Left renal pelvis (tissue), 4 donors: ENCODE data around the gene FBXW11. TPM values are rescaled to one million over a fixed set of nuclear protein-coding genes. Genes with fewer than 3 reads are reported as not detected.
"Not testable (repeated sequence)": the region's sequence is repeated elsewhere in the genome, so short reads cannot be mapped to it uniquely, and the experiment has no call there.

Experiments used
- DNase-seq, 4 donors: peaks; one replicate each; pipeline ENCODE4 v3.0.0-alpha.2; 2013; ENCODE audit warnings: low read depth in 4 of 4, low spot score in 3 of 4
- polyA plus RNA-seq, 4 donors: library from polyadenylated mRNA; unstranded; fragments of 120-200 nt; gene quantifications; one replicate each; pipeline ENCODE4 v1.2.1, GENCODE V29; 2013; ENCODE audit not compliant: insufficient read length in 4 of 4

Gene FBXW11
- polyA plus RNA-seq, 4 donors: 51.8 to 62.2 (median 55.3) TPM

DNA sequence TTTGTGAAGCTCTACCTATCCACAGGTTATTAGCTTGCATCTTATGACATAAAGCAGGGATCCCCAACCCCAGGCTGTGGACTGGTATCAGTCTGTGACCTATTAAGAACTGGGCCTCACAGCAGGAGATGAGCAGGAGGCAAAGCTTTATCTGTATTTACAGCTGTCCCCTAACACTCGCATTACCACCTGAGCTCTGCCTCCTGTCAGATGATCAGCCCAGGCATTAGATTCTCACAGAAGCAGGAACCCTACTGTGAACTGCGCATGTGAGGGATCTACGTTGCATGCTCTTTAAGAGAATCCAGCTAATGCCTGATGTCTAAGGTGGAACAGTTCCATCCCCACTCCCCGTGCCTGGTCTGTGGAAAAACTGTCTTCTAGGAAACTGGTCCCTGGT lies 19.7 kb downstream of the FBXW11 start:
- DNase-seq: no peak

GRCh38 chr5:171984748-171985419 lies 21.6 kb downstream of the FBXW11 start:
- no peak for DNase-seq

GRCh38 chr5:171981847-171982246 lies 24.6 kb downstream of the FBXW11 start:
- no peak for DNase-seq

DNA sequence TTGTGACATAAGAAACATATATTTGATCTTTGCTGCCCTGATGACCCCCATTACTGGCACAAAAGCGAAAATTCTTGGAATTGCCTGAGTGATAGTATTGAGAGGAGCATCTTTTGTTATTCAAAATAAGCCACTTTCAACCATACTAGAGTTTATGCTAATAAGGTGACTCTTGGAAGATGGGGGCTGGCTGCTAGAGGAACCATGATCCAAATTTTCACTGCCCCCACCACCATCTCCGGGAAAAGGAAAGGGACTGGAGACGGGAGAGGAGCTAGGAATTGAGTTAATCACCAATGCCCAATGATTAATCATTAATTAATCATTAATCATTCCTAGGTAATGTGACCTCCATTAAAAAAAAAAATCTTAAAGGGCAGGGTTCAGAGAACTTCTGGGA lies 25.6 kb downstream of the FBXW11 start:
- DNase-seq: no peak

DNA sequence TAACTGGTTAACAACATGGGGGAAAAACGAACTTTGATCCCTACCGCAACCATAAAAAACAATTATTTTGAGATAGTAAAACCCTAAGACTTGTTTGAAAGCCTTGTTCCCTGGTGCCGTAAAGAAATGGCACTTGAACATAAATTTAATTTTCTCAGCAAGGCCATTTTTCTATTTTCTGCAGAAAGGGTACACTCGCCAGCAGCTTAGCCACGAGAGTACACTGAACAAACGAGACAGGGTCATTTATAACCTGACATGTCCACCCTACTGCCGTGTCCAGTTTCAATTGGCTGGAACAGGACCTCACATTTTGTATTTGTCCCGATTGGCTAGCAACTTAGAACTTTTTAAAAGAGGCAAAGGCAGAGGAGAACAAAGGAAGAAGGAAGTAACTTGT lies 26.8 kb downstream of the FBXW11 start:
- no peak for DNase-seq

GRCh38 chr5:171978519-171978918 lies 27.9 kb downstream of the FBXW11 start:
- DNase-seq: no peak

GRCh38 chr5:171978016-171978415 lies 28.4 kb downstream of the FBXW11 start:
- DNase-seq: no peak

- not testable (repeated sequence) for DNase-seq
Measured at GRCh38 chr5:171977244-171977950, 29.0 kb downstream of the FBXW11 start.

- no peak for DNase-seq
Measured at GRCh38 chr5:171975877-171976667, 30.4 kb downstream of the FBXW11 start.

GRCh38 chr5:171975262-171975876 lies 31.1 kb downstream of the FBXW11 start:
- no peak for DNase-seq

DNA sequence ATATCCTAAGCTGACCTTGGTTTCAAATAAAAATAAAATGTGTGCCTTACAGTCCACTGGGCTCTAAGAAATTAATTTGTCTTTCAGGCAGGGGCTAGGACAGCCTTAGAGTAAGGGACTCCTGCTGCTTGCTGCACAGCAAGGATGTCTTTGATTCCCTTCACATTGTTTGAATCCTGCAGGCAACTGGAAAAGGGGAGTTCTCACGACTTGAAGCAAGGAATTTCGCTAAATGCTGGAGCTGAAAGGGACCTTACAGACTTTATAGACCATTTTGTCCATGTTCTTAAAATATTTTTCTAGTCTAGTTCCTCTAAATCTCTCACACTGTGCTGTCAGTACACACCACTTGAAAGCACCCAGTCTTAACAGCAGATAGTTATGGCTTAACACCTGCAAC lies 35.6 kb downstream of the FBXW11 start:
- DNase-seq: no peak

DNA sequence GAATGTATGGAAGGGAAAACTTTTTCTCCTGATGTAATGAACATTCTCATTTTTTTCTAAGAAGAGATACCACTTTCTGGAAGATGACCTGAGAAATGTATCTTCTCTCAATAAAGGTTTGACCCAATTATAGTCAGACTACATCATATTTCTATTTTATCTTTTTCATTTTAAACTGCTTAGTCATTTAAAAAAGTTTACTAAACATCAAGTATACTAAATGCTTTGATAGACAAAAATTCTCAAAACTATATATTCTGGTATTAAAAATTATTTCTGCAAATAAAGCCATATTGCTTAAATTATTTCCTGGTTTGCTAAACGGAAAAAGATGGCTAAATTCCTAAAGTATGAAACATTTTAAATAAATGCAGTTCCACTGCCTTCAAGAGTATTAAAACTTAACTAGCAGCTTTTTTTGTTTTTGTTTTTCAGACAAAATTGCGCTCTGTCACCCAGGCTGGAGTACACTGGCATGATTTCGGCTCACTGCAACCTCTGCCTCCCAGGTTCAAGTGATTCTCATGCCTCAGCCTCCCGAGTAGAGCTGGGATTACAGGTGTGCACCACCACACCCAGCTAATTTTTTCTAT lies 37.1 kb downstream of the FBXW11 start:
- no peak for DNase-seq

- no peak for DNase-seq
Measured at GRCh38 chr5:171968531-171968930, 37.9 kb downstream of the FBXW11 start.

DNA sequence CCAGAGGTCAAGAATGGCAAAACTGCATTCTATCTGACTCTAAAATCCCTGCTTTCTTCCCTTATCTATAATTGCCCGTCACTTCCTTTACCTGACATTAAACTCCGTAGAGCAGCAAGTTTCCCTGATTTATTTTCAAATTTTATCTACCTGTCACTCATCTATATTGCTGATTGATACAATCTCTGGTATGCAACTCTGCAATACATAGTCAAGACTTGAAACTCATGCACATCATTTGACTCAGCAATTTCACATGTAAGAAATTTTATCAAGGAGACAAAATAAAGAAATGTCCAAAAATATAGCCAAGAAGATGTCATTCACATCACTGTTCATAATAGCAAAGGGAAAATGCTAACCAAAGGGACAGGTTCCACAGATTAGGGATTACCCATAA lies 39.5 kb downstream of the FBXW11 start:
- DNase-seq: no peak

DNA sequence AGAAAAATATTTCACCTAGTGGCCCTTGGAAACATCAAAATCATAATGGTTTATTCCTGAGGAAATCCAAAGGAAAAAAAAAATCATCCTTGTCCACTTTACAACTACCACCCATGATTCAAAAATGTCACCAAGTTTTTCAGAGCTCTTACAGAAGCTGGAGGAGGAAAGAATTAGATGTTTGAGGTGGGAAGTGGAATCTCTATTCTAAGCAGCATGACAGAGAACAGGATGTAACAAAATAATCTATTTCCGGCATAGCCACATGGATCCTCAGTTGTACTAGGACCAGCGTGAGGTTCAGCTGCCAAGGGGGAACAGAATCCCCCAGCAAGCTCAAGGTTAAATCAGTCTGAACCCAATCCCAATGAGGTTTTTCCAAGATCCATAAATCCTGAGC lies 40.2 kb downstream of the FBXW11 start:
- DNase-seq: no peak

GRCh38 chr5:171965745-171966144 lies 40.7 kb downstream of the FBXW11 start:
- no peak for DNase-seq

GRCh38 chr5:171963416-171963815 lies 43.0 kb downstream of the FBXW11 start:
- DNase-seq: no peak

DNA sequence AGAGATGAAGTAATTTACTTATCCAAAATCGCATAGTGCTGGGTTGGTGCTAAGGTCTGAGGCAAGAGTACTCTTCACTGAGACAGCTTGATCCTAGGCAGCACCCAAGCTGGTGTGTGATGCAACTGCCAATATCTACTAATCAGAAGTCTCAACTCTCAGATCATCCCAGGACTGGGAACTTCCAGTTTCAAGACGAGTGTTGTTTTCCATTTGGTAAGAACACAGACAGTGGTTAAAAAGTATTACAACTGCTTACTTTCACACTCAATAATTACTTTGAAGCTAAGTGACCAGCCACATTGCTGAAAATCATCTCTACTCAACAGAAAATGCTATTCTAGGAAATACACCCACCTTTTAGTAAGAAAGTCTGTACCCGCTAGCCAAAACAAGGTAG lies 45.3 kb downstream of the FBXW11 start:
- DNase-seq: no peak

DNA sequence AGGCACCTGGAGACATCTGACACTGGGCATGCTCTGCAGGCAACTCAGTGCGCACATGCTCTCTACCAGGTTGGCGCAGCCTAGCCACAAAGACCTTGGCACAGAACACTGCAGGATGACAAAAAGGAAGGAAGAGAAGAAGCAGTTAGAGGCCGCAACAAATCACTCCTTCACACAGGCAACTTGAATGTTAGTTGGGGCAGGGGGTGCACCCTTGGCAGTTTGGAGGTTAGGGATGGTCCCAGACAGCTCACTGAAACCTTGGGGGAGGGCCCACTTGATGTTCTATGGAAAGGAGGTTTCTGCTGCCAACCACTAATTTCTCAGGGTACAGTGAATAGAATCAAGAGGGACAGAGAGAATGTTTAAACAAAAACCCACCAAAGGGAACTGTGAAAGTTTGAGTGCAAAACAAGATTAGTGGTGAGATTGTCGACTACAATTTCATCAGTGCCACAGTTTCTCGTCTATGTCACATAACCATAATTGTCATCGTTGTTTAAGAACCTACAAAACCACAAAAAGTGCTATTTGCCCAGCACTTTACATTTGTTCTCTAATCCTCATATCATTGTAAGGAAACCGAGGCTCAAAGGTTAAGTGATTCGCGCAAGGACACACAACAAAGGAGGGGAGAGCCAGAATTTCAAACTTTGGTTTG lies 48.7 kb downstream of the FBXW11 start:
- DNase-seq: no peak

- no peak for DNase-seq
Measured at GRCh38 chr5:171956887-171957495, 49.4 kb downstream of the FBXW11 start.
